WERI-Rb-1 (cell line): ENCODE measurements around the gene PROX2.

Experiments
- DNase-seq: peaks from one replicate; pipeline ENCODE4 v3.0.0-alpha.2; 2020
- H3K27ac ChIP-seq: fragments of 250-450 bp; sonication (Bioruptor Pico); 2 replicates; pipeline ENCODE4 v1.5.1; 2020; ENCODE audit warnings: mild to moderate bottlenecking, moderate library complexity
- H3K27me3 ChIP-seq: fragments of 250-450 bp; sonication (Bioruptor Pico); 2 replicates; pipeline ENCODE4 v1.5.1; 2021; ENCODE audit warnings: mild to moderate bottlenecking, low read depth, moderate library complexity; ENCODE audit not compliant: insufficient read depth, severe bottlenecking
- H3K36me3 ChIP-seq: fragments of 250-450 bp; sonication (Bioruptor Pico); 2 replicates; pipeline ENCODE4 v1.5.1; 2020; ENCODE audit warnings: mild to moderate bottlenecking, moderate library complexity
- H3K4me3 ChIP-seq: 2 replicates; pipeline ENCODE4 v1.5.1; 2011; ENCODE audit warnings: low read depth, mild to moderate bottlenecking, control low read depth, low read length
- H3K9me3 ChIP-seq: fragments of 250-450 bp; sonication (Bioruptor Pico); 2 replicates; pipeline ENCODE4 v1.5.1; 2021; ENCODE audit warnings: mild to moderate bottlenecking, moderate library complexity; ENCODE audit not compliant: severe bottlenecking
- TF ChIP-seq, protein P1 (sequence below): IDR thresholded peaks from 2 replicates; pipeline ENCODE4 v1.5.1; 2011; ENCODE audit warnings: low read depth, mild to moderate bottlenecking, control low read depth, inconsistent platforms, low read length

PROX2 gene

DNA sequence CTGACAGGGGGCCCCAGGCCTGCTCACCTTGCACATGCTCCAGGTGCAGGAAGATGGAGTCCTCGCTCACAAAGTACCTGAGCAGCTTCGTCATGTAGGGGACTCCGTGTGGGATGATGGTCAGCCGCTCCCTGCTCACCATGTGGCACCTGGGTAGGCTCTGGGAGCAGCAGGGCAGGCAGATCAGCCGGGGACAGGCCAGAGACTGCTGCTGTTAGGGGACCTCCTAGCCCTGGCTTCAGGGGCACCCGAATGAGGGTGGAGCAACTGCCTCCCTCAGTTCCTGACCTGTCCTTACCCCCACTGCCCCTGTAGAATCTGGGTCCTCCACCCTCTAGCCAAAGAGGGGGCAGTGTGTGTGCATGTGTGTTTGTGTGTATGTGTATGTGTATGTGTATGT, 35.3 kb upstream of the PROX2 start:
- no peaks in the 10 kb centered on the region for H3K27me3 ChIP-seq
- no peak for DNase-seq
- no peaks in the 10 kb centered on the region for H3K9me3 ChIP-seq
- TF ChIP-seq, protein P1, sequence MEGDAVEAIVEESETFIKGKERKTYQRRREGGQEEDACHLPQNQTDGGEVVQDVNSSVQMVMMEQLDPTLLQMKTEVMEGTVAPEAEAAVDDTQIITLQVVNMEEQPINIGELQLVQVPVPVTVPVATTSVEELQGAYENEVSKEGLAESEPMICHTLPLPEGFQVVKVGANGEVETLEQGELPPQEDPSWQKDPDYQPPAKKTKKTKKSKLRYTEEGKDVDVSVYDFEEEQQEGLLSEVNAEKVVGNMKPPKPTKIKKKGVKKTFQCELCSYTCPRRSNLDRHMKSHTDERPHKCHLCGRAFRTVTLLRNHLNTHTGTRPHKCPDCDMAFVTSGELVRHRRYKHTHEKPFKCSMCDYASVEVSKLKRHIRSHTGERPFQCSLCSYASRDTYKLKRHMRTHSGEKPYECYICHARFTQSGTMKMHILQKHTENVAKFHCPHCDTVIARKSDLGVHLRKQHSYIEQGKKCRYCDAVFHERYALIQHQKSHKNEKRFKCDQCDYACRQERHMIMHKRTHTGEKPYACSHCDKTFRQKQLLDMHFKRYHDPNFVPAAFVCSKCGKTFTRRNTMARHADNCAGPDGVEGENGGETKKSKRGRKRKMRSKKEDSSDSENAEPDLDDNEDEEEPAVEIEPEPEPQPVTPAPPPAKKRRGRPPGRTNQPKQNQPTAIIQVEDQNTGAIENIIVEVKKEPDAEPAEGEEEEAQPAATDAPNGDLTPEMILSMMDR, result no peak
- H3K36me3 ChIP-seq, result peaks cover 6% of the 10 kb centered on the region
- no peak overlapping the region for H3K4me3 ChIP-seq
- H3K27ac ChIP-seq, result no peak overlapping the region

DNA sequence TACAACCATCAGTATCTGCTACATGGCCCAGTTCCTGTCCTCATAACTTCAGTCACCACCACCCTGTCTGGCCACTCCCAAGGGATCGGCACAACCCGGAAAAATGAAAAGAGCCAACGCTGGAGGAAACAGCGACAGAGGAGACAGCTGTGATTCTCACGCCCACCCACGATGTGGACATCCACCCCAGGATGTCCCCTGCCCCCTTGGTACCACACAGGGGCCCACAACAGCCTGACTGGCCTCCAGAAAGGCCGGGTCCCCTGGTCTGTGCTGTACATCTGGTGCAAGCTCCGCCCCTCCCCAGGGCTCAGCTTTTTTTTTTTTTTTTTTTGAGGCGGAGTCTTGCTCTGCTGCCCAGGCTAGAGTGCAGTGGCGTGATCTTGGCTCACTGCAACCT, 34.6 kb upstream of the PROX2 start:
- no peak overlapping the region for H3K4me3 ChIP-seq
- H3K27ac ChIP-seq, result no peak overlapping the region
- peaks cover 6% of the 10 kb centered on the region for H3K36me3 ChIP-seq
- H3K9me3 ChIP-seq, result no peaks in the 10 kb centered on the region
- no peak for DNase-seq
- TF ChIP-seq, protein P1, result no peak
- no peaks in the 10 kb centered on the region for H3K27me3 ChIP-seq

DNA sequence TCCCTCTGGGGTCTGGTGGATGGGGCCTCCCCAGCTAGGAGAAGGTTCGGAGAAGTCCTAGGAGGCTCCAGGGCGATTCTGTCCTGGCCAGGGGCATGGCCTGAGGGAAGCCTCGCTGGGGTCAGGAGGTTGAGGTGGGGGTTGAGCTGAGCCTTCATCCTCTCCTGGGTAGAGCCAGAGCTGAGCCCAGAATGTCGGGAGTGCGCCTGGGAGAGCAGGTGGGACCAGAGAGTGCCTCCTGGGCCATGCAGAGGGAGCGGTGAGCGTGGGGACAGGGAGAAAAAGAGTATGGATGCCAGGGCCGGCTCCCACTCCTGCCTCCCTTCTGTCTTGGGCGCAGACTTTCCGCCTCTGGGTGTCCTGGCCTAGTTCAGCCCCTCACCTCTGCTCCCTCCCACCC, 34.0 kb upstream of the PROX2 start:
- no peak overlapping the region for H3K4me3 ChIP-seq
- no peak overlapping the region for H3K27ac ChIP-seq
- DNase-seq, result no peak
- peaks cover 2% of the 10 kb centered on the region for H3K36me3 ChIP-seq
- TF ChIP-seq, protein P1, result no peak
- H3K9me3 ChIP-seq, result no peaks in the 10 kb centered on the region
- no peaks in the 10 kb centered on the region for H3K27me3 ChIP-seq

DNA sequence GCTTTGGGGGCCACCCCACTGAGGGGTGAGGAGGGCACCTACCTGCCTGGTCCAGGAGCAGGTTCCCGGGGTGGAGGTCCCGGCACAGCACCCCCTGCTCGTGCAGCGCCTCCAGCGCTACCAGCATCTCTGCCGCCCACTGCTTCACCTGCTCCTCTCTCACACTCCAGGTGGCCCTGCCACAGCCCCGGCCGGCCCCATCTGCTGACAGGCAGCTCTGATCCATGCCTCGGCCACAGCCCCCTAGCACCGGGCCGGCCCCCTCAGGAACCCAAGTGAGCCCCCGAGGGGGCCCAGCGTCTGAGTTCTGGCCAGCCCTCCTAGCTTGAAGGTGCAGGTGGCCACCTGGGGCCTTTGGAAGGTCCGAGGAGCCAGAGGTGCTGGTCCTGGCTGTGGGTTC, 33.6 kb upstream of the PROX2 start:
- TF ChIP-seq, protein P1, result no peak
- Histone ChIP-seq H3K36me3 (peaks cover 4% of the 10 kb centered on the region), H3K9me3 (no peaks in the 10 kb centered on the region), H3K27ac (no peak overlapping the region), H3K27me3 (no peaks in the 10 kb centered on the region), H3K4me3 (no peak overlapping the region)
- DNase-seq, result no peak

DNA sequence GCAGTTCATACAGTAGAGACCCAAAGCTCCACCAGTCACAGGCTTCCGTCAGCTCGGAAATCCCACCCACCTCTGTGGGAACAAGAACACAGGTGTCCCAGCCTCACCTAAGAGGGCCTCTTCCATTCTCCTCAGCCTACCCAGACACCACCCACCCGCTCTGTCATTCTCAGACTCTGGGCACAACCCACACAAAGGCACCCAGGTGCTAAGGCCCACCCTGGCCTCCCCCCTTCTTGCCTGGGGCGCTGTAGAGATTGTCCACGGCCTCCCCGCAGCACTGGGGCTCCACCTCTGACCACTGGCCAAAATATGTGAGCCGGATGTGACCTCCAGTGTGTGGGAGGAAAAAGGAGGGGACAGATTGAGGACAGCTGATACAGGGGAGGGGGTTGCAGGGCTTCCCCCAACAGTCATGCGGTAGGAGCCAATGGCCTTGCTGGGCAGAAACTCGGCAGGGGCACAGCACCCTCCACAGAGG, 33.0 kb upstream of the PROX2 start:
- TF ChIP-seq, protein P1, result no peak
- H3K27ac ChIP-seq, result no peak overlapping the region
- no peaks in the 10 kb centered on the region for H3K9me3 ChIP-seq
- H3K36me3 ChIP-seq, result peaks cover 2% of the 10 kb centered on the region; the same call in 1 of the 2 replicates
- no peak for DNase-seq
- no peak overlapping the region for H3K4me3 ChIP-seq
- no peaks in the 10 kb centered on the region for H3K27me3 ChIP-seq

DNA sequence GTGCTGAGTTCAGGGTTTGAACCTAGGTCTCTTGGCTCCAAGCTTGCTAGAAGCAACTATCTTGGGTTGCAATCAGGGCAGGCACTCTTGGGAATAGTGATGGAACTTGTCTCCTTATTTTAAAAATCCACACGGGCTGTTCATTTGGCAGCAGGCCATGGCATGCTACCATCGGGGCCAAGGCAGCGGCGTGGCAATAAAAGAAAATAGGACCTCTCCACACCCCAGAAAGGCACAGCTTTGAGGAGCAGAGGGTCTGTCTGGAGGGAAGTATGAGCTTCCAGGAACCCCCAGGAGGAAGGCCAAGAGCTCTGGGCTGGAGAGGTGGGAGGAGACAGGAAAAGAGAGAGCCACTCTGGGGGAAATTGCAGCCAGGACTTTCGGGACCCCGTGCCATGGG, 31.8 kb upstream of the PROX2 start:
- no peaks in the 10 kb centered on the region for H3K9me3 ChIP-seq
- H3K36me3 ChIP-seq, result peaks cover 6% of the 10 kb centered on the region
- H3K27ac ChIP-seq, result no peak overlapping the region
- TF ChIP-seq, protein P1, result no peak
- no peaks in the 10 kb centered on the region for H3K27me3 ChIP-seq
- H3K4me3 ChIP-seq, result no peak overlapping the region
- no peak for DNase-seq
